Activated CD4-positive, alpha-beta T cell treated with anti-CD3 and anti-CD28 coated beads for 36 hours (primary cell): ENCODE measurements around the gene GRK1. TPM values are rescaled to one million over a fixed set of nuclear protein-coding genes. Genes with fewer than 3 reads are reported as not detected.

Experiments used
- ATAC-seq: fragments of 200-7000 bp; cut with Tn5 transposase; one replicate; pipeline ENCODE4 v1.10.0; 2021; ENCODE audit warnings: mild to moderate bottlenecking, moderate library complexity
- CTCF ChIA-PET: fragments of 350-600 bp; sonication (Branson Sonifier 250); formaldehyde crosslinking; loops from one replicate; lab custom pipeline; 2021; ENCODE audit warnings: antibody characterized with exemption; lab: Charles Lee
- POLR2A ChIA-PET: fragments of 350-600 bp; sonication (Branson Sonifier 250); formaldehyde crosslinking; loops from one replicate; lab custom pipeline; 2021; ENCODE audit warnings: antibody characterized with exemption, inconsistent platforms; lab: Charles Lee
- DNase-seq: peaks from one replicate; pipeline ENCODE4 v3.0.0-alpha.2; 2020
- H3K27ac Mint-ChIP-seq: one replicate; pipeline ENCODE4 v1.8.0; 2021; ENCODE audit warnings: mixed read lengths
- H3K27me3 Mint-ChIP-seq: one replicate; pipeline ENCODE4 v1.8.0; 2021; ENCODE audit warnings: mixed read lengths
- H3K36me3 Mint-ChIP-seq: one replicate; pipeline ENCODE4 v1.8.0; 2021; ENCODE audit warnings: low read depth, mixed read lengths
- H3K4me1 Mint-ChIP-seq: one replicate; pipeline ENCODE4 v1.8.0; 2021; ENCODE audit warnings: mixed read lengths
- H3K4me3 Mint-ChIP-seq: one replicate; pipeline ENCODE4 v1.8.0; 2021; ENCODE audit warnings: mild to moderate bottlenecking, moderate library complexity, mixed read lengths
- H3K9me3 Mint-ChIP-seq: one replicate; pipeline ENCODE4 v1.8.0; 2021; ENCODE audit warnings: low read depth, mixed read lengths
- intact Hi-C, 2 experiments: fragments of 100-400 bp; cut with DNase I in 1 of 2; cut with micrococcal nuclease in 1 of 2; formaldehyde crosslinking; loops; one replicate each; pipeline versions ENCODE4 v1.14.2 to v1.15.1; 2022 to 2024; cut with DNase I, micrococcal nuclease
- total RNA-seq, 2 experiments: library from RNA; stranded (reverse); gene quantifications; one replicate each; pipeline ENCODE4 v1.2.3, GENCODE V29; 2021

GRK1 gene
- total RNA-seq, 2 experiments from 2014 or later: 0.16 to 0.21 TPM

- ChIA-PET CTCF (no interaction called here), POLR2A (no interaction called here)
- intact Hi-C loops: no loop called here
- Mint-ChIP-seq H3K27ac (no peak overlapping the region), H3K4me1 (peaks cover 12% of the 10 kb centered on the region), H3K27me3 (peaks cover 1% of the 10 kb centered on the region), H3K4me3 (no peak overlapping the region), H3K9me3 (peaks cover 6% of the 10 kb centered on the region), H3K36me3 (no peaks in the 10 kb centered on the region)
- DNase-seq: no peak
- no peak for ATAC-seq
Observed at GRCh38 chr13:113770441-113770840, 103.4 kb downstream of the GRK1 start.

- H3K27ac Mint-ChIP-seq: peak overlapping the region; percentile 11
- H3K4me3 Mint-ChIP-seq: no peak overlapping the region
- H3K36me3 Mint-ChIP-seq: no peaks in the 10 kb centered on the region
- no peak for ATAC-seq
- ChIA-PET POLR2A (no interaction called here), CTCF (no interaction called here)
- intact Hi-C loops: no loop called here
- peaks cover 1% of the 10 kb centered on the region for H3K27me3 Mint-ChIP-seq
- DNase-seq: no peak
- H3K4me1 Mint-ChIP-seq: peaks cover 12% of the 10 kb centered on the region
- peaks cover 6% of the 10 kb centered on the region for H3K9me3 Mint-ChIP-seq
Observed at GRCh38 chr13:113770937-113771336, 103.9 kb downstream of the GRK1 start.

- Mint-ChIP-seq H3K4me1 (peaks cover 12% of the 10 kb centered on the region), H3K36me3 (no peaks in the 10 kb centered on the region), H3K4me3 (no peak overlapping the region), H3K27ac (peak overlapping the region; percentile 11), H3K9me3 (peaks cover 6% of the 10 kb centered on the region), H3K27me3 (peaks cover under 1% of the 10 kb centered on the region)
- no peak for DNase-seq
- ATAC-seq: peak; percentile 86
- ChIA-PET POLR2A (no interaction called here), CTCF (no interaction called here)
- intact Hi-C loops: no loop called here
Observed at GRCh38 chr13:113771709-113772331, 104.8 kb downstream of the GRK1 start.

- intact Hi-C loops: no loop called here
- H3K4me3 Mint-ChIP-seq: no peak overlapping the region
- peaks cover 12% of the 10 kb centered on the region for H3K4me1 Mint-ChIP-seq
- CTCF ChIA-PET: no interaction called here
- no peak overlapping the region for H3K27ac Mint-ChIP-seq
- H3K27me3 Mint-ChIP-seq: peaks cover 11% of the 10 kb centered on the region
- peaks cover 6% of the 10 kb centered on the region for H3K9me3 Mint-ChIP-seq
- no peaks in the 10 kb centered on the region for H3K36me3 Mint-ChIP-seq
- POLR2A ChIA-PET: no interaction called here
- DNase-seq (no peak), ATAC-seq (no peak)
Observed at GRCh38 chr13:113774177-113775107, 107.4 kb downstream of the GRK1 start.

- intact Hi-C loops: no loop called here
- Mint-ChIP-seq H3K4me1 (peaks cover 12% of the 10 kb centered on the region), H3K36me3 (no peaks in the 10 kb centered on the region), H3K27me3 (peaks cover 12% of the 10 kb centered on the region), H3K9me3 (peaks cover 6% of the 10 kb centered on the region), H3K4me3 (no peak overlapping the region), H3K27ac (no peak overlapping the region)
- ATAC-seq: no peak
- ChIA-PET CTCF (no interaction called here), POLR2A (no interaction called here)
- DNase-seq: no peak
Observed at GRCh38 chr13:113775451-113776145, 108.6 kb downstream of the GRK1 start.

- H3K27me3 Mint-ChIP-seq: peaks cover 12% of the 10 kb centered on the region
- peaks cover 12% of the 10 kb centered on the region for H3K4me1 Mint-ChIP-seq
- POLR2A ChIA-PET: no interaction called here
- CTCF ChIA-PET: interaction anchor here (1.0 kb wide), 1 partner anchor 164 kb away, joined by 3 read pairs; no protein-coding TSS in a partner anchor
- ATAC-seq (no peak), DNase-seq (no peak)
- no peak overlapping the region for H3K4me3 Mint-ChIP-seq
- intact Hi-C loops: no loop called here
- no peaks in the 10 kb centered on the region for H3K36me3 Mint-ChIP-seq
- peaks cover 6% of the 10 kb centered on the region for H3K9me3 Mint-ChIP-seq
- no peak overlapping the region for H3K27ac Mint-ChIP-seq
Observed at GRCh38 chr13:113776231-113777125, 109.5 kb downstream of the GRK1 start.

- POLR2A ChIA-PET: no interaction called here
- no peak overlapping the region for H3K4me3 Mint-ChIP-seq
Observed at GRCh38 chr13:113777311-113778260, 110.6 kb downstream of the GRK1 start.

GRCh38 chr13:113781571-113781970, 114.6 kb downstream of the GRK1 start:
- H3K9me3 Mint-ChIP-seq: no peaks in the 10 kb centered on the region
- H3K4me3 Mint-ChIP-seq: no peak overlapping the region
- ChIA-PET CTCF (interaction anchor here (0.6 kb wide), 1 partner anchor 329 kb away, joined by 3 read pairs; no protein-coding TSS in a partner anchor), POLR2A (no interaction called here)
- no peak for DNase-seq
- intact Hi-C loops: no loop called here
- peaks cover 17% of the 10 kb centered on the region for H3K27me3 Mint-ChIP-seq
- H3K27ac Mint-ChIP-seq: no peak overlapping the region
- H3K36me3 Mint-ChIP-seq: no peaks in the 10 kb centered on the region
- peaks cover 4% of the 10 kb centered on the region for H3K4me1 Mint-ChIP-seq
- ATAC-seq: no peak

More at GRCh38 chr13:113777311-113778260, 110.6 kb downstream of the GRK1 start:
- no peaks in the 10 kb centered on the region for H3K36me3 Mint-ChIP-seq
- intact Hi-C loops: no loop called here
- H3K9me3 Mint-ChIP-seq: peaks cover 2% of the 10 kb centered on the region
- peaks cover 12% of the 10 kb centered on the region for H3K27me3 Mint-ChIP-seq
- H3K4me1 Mint-ChIP-seq: peaks cover 2% of the 10 kb centered on the region
- DNase-seq: peak; percentile 28
- H3K27ac Mint-ChIP-seq: no peak overlapping the region
- ATAC-seq: peak; percentile 33
- CTCF ChIA-PET: no interaction called here

GRCh38 chr13:113782472-113782871, 115.5 kb downstream of the GRK1 start:
- ChIA-PET POLR2A (no interaction called here), CTCF (no interaction called here)
- intact Hi-C loops: no loop called here
- DNase-seq (no peak), ATAC-seq (no peak)
- no peak overlapping the region for H3K4me3 Mint-ChIP-seq
- H3K27ac Mint-ChIP-seq: no peak overlapping the region
- H3K36me3 Mint-ChIP-seq: no peaks in the 10 kb centered on the region
- H3K9me3 Mint-ChIP-seq: no peaks in the 10 kb centered on the region
- peaks cover 15% of the 10 kb centered on the region for H3K27me3 Mint-ChIP-seq
- peaks cover 4% of the 10 kb centered on the region for H3K4me1 Mint-ChIP-seq

GRCh38 chr13:113783200-113783881, 116.3 kb downstream of the GRK1 start:
- peaks cover 4% of the 10 kb centered on the region for H3K4me1 Mint-ChIP-seq
- intact Hi-C loops: no loop called here
- ChIA-PET CTCF (no interaction called here), POLR2A (no interaction called here)
- H3K27ac Mint-ChIP-seq: no peak overlapping the region
- no peaks in the 10 kb centered on the region for H3K9me3 Mint-ChIP-seq
- DNase-seq (no peak), ATAC-seq (no peak)
- H3K36me3 Mint-ChIP-seq: no peaks in the 10 kb centered on the region
- peaks cover 15% of the 10 kb centered on the region for H3K27me3 Mint-ChIP-seq
- no peak overlapping the region for H3K4me3 Mint-ChIP-seq
